ENCODE data around the gene NSFL1C. TPM values are rescaled to one million over a fixed set of nuclear protein-coding genes. Genes with fewer than 3 reads are reported as not detected.
A peak's percentile ranks its signal among the peaks of the same experiment; 100 is the strongest.

Gene NSFL1C
- total and polyA plus RNA-seq, 9 of the 15 experiments (the other 6 are each of a cell fraction or from before 2014, with no cell fraction given): 20.8 to 119 (median 47.0) TPM

GRCh38 chr20:1429143-1429728 lies 37.4 kb downstream of the NSFL1C start:
- Histone ChIP-seq H3K36me3 (ENCODE audit: control insufficient read depth, insufficient read depth, low read length) (no peaks in the 10 kb centered on the region), H3K27me3 (ENCODE audit: control insufficient read depth in 2 of 2, insufficient read depth in 2 of 2, low read length in 2 of 2) (no peaks in the 10 kb centered on the region), H3K27ac (ENCODE audit: extremely low read depth, low read depth, low read length) (no peak overlapping the region), H3K9ac (ENCODE audit: insufficient read depth in 1 of 2, low read depth in 2 of 2, low read length in 2 of 2) (no peak overlapping the region), H3K4me3 (no peak overlapping the region), H3K9me1 (ENCODE audit: control insufficient read depth, insufficient read depth, low read length) (no peaks in the 10 kb centered on the region), H2AFZ (ENCODE audit: low read depth, low read length) (no peak overlapping the region), H3K79me2 (ENCODE audit: control insufficient read depth, insufficient read depth, low read length) (no peaks in the 10 kb centered on the region), H3K4me2 (ENCODE audit: insufficient read depth, low read length) (no peak overlapping the region), H3K4me1 (replicated peaks in 1 of 2; ENCODE audit: control insufficient read depth in 2 of 2, insufficient read depth in 2 of 2, low read length in 2 of 2) (peaks cover 2 to 28% of the 10 kb centered on the region in 2 experiments; a peak in 3 of 5 replicates), H4K20me1 (replicated peaks; ENCODE audit: control insufficient read depth, insufficient read depth, low read length) (no peaks in the 10 kb centered on the region), H3K9me3 (replicated peaks; ENCODE audit: control insufficient read depth, insufficient read depth, low read depth, low read length) (no peaks in the 10 kb centered on the region)
- no peak for DNase-seq (ENCODE audit: extremely low read depth in 1 of 4, low spot score in 3 of 4)
- no peak for FAIRE-seq
- no peak for ATAC-seq
- in situ Hi-C loops (cut with MboI) (no loop called here), intact Hi-C loops (cut with micrococcal nuclease) (no loop called here)
- TF ChIP-seq GTF2F1 (IDR thresholded peaks at IDR 0.05; ENCODE audit: low read depth, low read length) (no peak), NR2C2 (CRISPR knock-in tag; IDR thresholded peaks at IDR 0.05) (no peak), NR2C2 (tag; IDR thresholded peaks at IDR 0.05) (0 out of 2 replicates have a peak, but pooled peaks have one; percentile 27)
- ChIA-PET CTCF (ENCODE audit: low intra/inter-chr PET ratio) (no interaction called here), POLR2A (interaction anchor here (0.6 to 0.9 kb wide), 2 partner anchors 9 to 24 kb away, joined by 3 read pairs; no protein-coding TSS in a partner anchor)
- no TSS peak for BruUV-seq (replicated peaks)
- 17% methylated on average over 4 of the region's 4 CpGs for WGBS (ENCODE audit: insufficient coverage, low coverage, missing lambda C conversion rate)

- intact Hi-C loops (cut with micrococcal nuclease) (no loop called here), in situ Hi-C loops (cut with MboI) (no loop called here)
- Histone ChIP-seq H2AFZ (ENCODE audit: low read depth, low read length) (peak overlapping the region; percentile 64), H3K9ac (ENCODE audit: insufficient read depth in 1 of 2, low read depth in 2 of 2, low read length in 2 of 2) (peak overlapping the region in 1 of 2 experiments; percentile 6; a peak in 1 of 4 replicates), H3K79me2 (ENCODE audit: control insufficient read depth, insufficient read depth, low read length) (no peaks in the 10 kb centered on the region), H3K27me3 (ENCODE audit: control insufficient read depth in 2 of 2, insufficient read depth in 2 of 2, low read length in 2 of 2) (no peaks in the 10 kb centered on the region), H3K4me2 (ENCODE audit: insufficient read depth, low read length) (no peak overlapping the region), H3K4me3 (no peak overlapping the region), H3K4me1 (replicated peaks in 1 of 2; ENCODE audit: control insufficient read depth in 2 of 2, insufficient read depth in 2 of 2, low read length in 2 of 2) (peaks cover 7 to 29% of the 10 kb centered on the region in 2 experiments; a peak in 3 of 5 replicates), H3K27ac (ENCODE audit: extremely low read depth, low read depth, low read length) (no peak overlapping the region), H3K36me3 (ENCODE audit: control insufficient read depth, insufficient read depth, low read length) (no peaks in the 10 kb centered on the region), H3K9me1 (ENCODE audit: control insufficient read depth, insufficient read depth, low read length) (no peaks in the 10 kb centered on the region), H3K9me3 (replicated peaks; ENCODE audit: control insufficient read depth, insufficient read depth, low read depth, low read length) (no peaks in the 10 kb centered on the region), H4K20me1 (replicated peaks; ENCODE audit: control insufficient read depth, insufficient read depth, low read length) (no peaks in the 10 kb centered on the region)
- BruUV-seq (replicated peaks): no TSS peak
- FAIRE-seq (no peak), DNase-seq (ENCODE audit: extremely low read depth in 1 of 4, low spot score in 3 of 4) (no peak), ATAC-seq (peak; percentile 43; the same call in 2 of the 3 replicates)
- ChIA-PET CTCF (ENCODE audit: low intra/inter-chr PET ratio) (no interaction called here), POLR2A (interaction anchor here (1.2 kb wide), 1 partner anchor 41 kb away, joined by 3 read pairs; no protein-coding TSS in a partner anchor)
- 22% methylated on average over 3 of the region's 3 CpGs for WGBS (ENCODE audit: insufficient coverage, low coverage, missing lambda C conversion rate)
- TF ChIP-seq, protein P1, sequence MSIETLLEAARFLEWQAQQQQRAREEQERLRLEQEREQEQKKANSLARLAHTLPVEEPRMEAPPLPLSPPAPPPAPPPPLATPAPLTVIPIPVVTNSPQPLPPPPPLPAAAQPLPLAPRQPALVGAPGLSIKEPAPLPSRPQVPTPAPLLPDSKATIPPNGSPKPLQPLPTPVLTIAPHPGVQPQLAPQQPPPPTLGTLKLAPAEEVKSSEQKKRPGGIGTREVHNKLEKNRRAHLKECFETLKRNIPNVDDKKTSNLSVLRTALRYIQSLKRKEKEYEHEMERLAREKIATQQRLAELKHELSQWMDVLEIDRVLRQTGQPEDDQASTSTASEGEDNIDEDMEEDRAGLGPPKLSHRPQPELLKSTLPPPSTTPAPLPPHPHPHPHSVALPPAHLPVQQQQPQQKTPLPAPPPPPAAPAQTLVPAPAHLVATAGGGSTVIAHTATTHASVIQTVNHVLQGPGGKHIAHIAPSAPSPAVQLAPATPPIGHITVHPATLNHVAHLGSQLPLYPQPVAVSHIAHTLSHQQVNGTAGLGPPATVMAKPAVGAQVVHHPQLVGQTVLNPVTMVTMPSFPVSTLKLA (conservative IDR thresholded peaks at IDR 0.05): 0 out of 4 replicates have a peak, but pooled peaks of 1 of the 2 experiments have one; percentile 20
- no peak for TF ChIP-seq NR3C1 (CRISPR knock-in tag; IDR thresholded peaks at IDR 0.05)
- no peak for TF ChIP-seq CBX1 (IDR thresholded peaks at IDR 0.05; ENCODE audit: low read depth)
- TF ChIP-seq RBM39 (optimal IDR thresholded peaks at IDR 0.05; ENCODE audit: low read depth, low read length): no peak
- TF ChIP-seq SIN3B (IDR thresholded peaks at IDR 0.05; ENCODE audit: low read depth): no peak
- no peak for TF ChIP-seq MAZ (CRISPR knock-in tag; conservative IDR thresholded peaks at IDR 0.05 in 1 of 2, IDR thresholded peaks at IDR 0.05 in 1 of 2)
- TF ChIP-seq, protein P2, sequence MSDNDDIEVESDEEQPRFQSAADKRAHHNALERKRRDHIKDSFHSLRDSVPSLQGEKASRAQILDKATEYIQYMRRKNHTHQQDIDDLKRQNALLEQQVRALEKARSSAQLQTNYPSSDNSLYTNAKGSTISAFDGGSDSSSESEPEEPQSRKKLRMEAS (CRISPR knock-in tag; IDR thresholded peaks at IDR 0.05): 0 out of 2 replicates have a peak, but pooled peaks have one; percentile 24
- TF ChIP-seq SAFB2 (IDR thresholded peaks at IDR 0.05; ENCODE audit: borderline replicate concordance, low read depth, low read length, severe bottlenecking): no peak
- TF ChIP-seq MYC (IDR thresholded peaks at IDR 0.05; ENCODE audit: low read depth, low read length): peak; percentile 40; the same call in 1 of the 2 replicates
- no peak for TF ChIP-seq MYC (CRISPR knock-in tag; IDR thresholded peaks at IDR 0.05; ENCODE audit: borderline replicate concordance, low read depth)
Observed at GRCh38 chr20:1427457-1428054, 39.1 kb downstream of the NSFL1C start.
